GM12878 (cell line): ENCODE measurements around the gene PGLYRP3.

Experiments used
- CTCF ChIP-seq, 3 experiments: IDR thresholded peaks in 2 of 3; conservative IDR thresholded peaks in 1 of 3; 2 replicates each; pipeline ENCODE4 v1.5.1; 2011; ENCODE audit warnings: low read depth in 3 of 3, low read length in 3 of 3, mild to moderate bottlenecking in 3 of 3, control low read depth in 2 of 3, moderate library complexity in 2 of 3, inconsistent platforms in 1 of 3, mixed read lengths in 1 of 3; ENCODE audit not compliant: control insufficient read depth in 2 of 3, insufficient read depth in 1 of 3; ENCODE audit errors: extremely low read depth in 1 of 3
- EGR1 ChIP-seq, 2 experiments: IDR thresholded peaks; 1 replicate in 1 of 2; 2 replicates in 1 of 2; pipeline ENCODE4 v1.6.1; 2011 to 2012; ENCODE audit warnings: low read depth in 2 of 2, low read length in 2 of 2, borderline replicate concordance in 1 of 2, mild to moderate bottlenecking in 1 of 2, moderate library complexity in 1 of 2
- MYC ChIP-seq: IDR thresholded peaks from 2 replicates; pipeline ENCODE4 v1.6.1; 2011; ENCODE audit warnings: mild to moderate bottlenecking, low read length, moderate library complexity, inconsistent platforms; ENCODE audit not compliant: insufficient read depth, insufficient replicate concordance, insufficient read length, severe bottlenecking
- POLR2A ChIP-seq: IDR thresholded peaks from 2 replicates; pipeline ENCODE4 v1.6.1; 2011; ENCODE audit warnings: low read depth, mild to moderate bottlenecking, low read length
- POLR2AphosphoS5 ChIP-seq: IDR thresholded peaks from 2 replicates; pipeline ENCODE4 v1.6.1; 2011; ENCODE audit warnings: mild to moderate bottlenecking, low read length, inconsistent platforms
- RAD21 ChIP-seq: IDR thresholded peaks from 2 replicates; pipeline ENCODE4 v1.6.1; 2011; ENCODE audit warnings: mild to moderate bottlenecking, low read depth, low read length, moderate library complexity; ENCODE audit not compliant: insufficient read depth
- SMC3 ChIP-seq: IDR thresholded peaks from 2 replicates; pipeline ENCODE4 v1.6.1; 2011; ENCODE audit warnings: low read length, improper control_type of control experiment, borderline replicate concordance
- ZZZ3 ChIP-seq: IDR thresholded peaks from 2 replicates; pipeline ENCODE4 v1.6.1; 2011; ENCODE audit warnings: low read depth; ENCODE audit not compliant: control insufficient read depth, insufficient read length
- TF ChIP-seq, protein P1 (sequence below): IDR thresholded peaks from 2 replicates; pipeline ENCODE4 v1.6.1; 2012; ENCODE audit warnings: improper control_type of control experiment, low read depth, low read length; ENCODE audit not compliant: insufficient replicate concordance

DNA sequence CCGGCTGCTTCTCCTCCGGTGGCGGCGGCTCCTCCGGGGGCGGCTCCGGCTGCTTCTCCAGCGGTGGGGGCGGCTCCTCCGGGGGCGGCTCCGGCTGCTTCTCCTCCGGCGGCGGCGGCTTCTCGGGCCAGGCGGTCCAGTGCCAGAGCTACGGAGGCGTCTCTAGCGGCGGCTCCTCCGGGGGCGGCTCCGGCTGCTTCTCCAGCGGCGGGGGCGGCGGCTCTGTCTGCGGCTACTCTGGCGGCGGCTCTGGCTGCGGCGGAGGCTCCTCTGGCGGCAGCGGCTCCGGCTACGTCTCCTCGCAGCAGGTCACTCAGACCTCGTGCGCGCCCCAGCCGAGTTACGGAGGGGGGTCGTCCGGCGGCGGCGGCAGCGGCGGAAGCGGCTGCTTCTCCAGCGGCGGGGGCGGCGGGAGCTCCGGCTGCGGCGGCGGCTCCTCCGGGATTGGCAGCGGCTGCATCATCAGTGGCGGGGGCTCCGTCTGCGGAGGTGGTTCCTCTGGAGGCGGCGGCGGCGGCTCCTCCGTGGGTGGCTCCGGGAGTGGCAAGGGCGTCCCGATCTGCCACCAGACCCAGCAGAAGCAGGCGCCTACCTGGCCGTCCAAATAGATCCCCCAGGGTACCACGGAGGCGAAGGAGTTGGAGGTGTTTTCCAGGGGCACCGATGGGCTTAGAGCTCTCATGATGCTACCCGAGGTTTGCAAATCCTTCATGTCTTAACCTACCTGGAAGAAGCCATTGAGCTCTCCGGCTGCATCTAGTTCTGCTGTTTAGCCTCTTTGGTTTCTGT, 51.3 kb downstream of the PGLYRP3 start:
- TF ChIP-seq MYC (no peak), SMC3 (no peak), CTCF (IDR thresholded peaks at IDR 0.05 in 2 of 3, conservative IDR thresholded peaks at IDR 0.05 in 1 of 3; ENCODE audit: control insufficient read depth in 2 of 3, extremely low read depth in 1 of 3, insufficient read depth in 1 of 3, low read depth in 3 of 3, low read length in 3 of 3) (no peak), POLR2A (no peak), POLR2AphosphoS5 (no peak), ZZZ3 (no peak), RAD21 (no peak), EGR1 (IDR thresholded peaks at IDR 0.05; ENCODE audit: borderline replicate concordance in 1 of 2, low read depth in 2 of 2, low read length in 2 of 2) (no peak; a peak in 1 of 3 replicates)
- TF ChIP-seq, protein P1, sequence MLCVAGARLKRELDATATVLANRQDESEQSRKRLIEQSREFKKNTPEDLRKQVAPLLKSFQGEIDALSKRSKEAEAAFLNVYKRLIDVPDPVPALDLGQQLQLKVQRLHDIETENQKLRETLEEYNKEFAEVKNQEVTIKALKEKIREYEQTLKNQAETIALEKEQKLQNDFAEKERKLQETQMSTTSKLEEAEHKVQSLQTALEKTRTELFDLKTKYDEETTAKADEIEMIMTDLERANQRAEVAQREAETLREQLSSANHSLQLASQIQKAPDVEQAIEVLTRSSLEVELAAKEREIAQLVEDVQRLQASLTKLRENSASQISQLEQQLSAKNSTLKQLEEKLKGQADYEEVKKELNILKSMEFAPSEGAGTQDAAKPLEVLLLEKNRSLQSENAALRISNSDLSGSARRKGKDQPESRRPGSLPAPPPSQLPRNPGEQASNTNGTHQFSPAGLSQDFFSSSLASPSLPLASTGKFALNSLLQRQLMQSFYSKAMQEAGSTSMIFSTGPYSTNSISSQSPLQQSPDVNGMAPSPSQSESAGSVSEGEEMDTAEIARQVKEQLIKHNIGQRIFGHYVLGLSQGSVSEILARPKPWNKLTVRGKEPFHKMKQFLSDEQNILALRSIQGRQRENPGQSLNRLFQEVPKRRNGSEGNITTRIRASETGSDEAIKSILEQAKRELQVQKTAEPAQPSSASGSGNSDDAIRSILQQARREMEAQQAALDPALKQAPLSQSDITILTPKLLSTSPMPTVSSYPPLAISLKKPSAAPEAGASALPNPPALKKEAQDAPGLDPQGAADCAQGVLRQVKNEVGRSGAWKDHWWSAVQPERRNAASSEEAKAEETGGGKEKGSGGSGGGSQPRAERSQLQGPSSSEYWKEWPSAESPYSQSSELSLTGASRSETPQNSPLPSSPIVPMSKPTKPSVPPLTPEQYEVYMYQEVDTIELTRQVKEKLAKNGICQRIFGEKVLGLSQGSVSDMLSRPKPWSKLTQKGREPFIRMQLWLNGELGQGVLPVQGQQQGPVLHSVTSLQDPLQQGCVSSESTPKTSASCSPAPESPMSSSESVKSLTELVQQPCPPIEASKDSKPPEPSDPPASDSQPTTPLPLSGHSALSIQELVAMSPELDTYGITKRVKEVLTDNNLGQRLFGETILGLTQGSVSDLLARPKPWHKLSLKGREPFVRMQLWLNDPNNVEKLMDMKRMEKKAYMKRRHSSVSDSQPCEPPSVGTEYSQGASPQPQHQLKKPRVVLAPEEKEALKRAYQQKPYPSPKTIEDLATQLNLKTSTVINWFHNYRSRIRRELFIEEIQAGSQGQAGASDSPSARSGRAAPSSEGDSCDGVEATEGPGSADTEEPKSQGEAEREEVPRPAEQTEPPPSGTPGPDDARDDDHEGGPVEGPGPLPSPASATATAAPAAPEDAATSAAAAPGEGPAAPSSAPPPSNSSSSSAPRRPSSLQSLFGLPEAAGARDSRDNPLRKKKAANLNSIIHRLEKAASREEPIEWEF, result no peak
